ENCODE results near the gene SLC38A6. TPM values are rescaled to one million over a fixed set of nuclear protein-coding genes. Genes with fewer than 3 reads are reported as not detected.

SLC38A6 gene
- total RNA-seq, 2 experiments from 2014 or later, result 3.3 to 4.0 TPM

- no peak for DNase-seq
- H3K36me3 Mint-ChIP-seq, result peaks cover 21% of the 10 kb centered on the region
- H3K27ac Mint-ChIP-seq, result no peak overlapping the region
- no peaks in the 10 kb centered on the region for H3K9me3 Mint-ChIP-seq
- H3K4me3 Mint-ChIP-seq, result no peak overlapping the region
- H3K27me3 Mint-ChIP-seq, result no peaks in the 10 kb centered on the region
- H3K4me1 Mint-ChIP-seq, result peaks cover 11% of the 10 kb centered on the region
These were observed 12.4 kb upstream of the SLC38A6 start for GRCh38 chr14:60968671-60969070.

GRCh38 chr14:60970146-60970545 lies 10.9 kb upstream of the SLC38A6 start:
- peaks cover 26% of the 10 kb centered on the region for H3K36me3 Mint-ChIP-seq
- H3K27me3 Mint-ChIP-seq, result no peaks in the 10 kb centered on the region
- no peak for DNase-seq
- H3K4me1 Mint-ChIP-seq, result peaks cover 6% of the 10 kb centered on the region
- no peaks in the 10 kb centered on the region for H3K9me3 Mint-ChIP-seq
- no peak overlapping the region for H3K27ac Mint-ChIP-seq
- no peak overlapping the region for H3K4me3 Mint-ChIP-seq

GRCh38 chr14:60971271-60971670 lies 9.8 kb upstream of the SLC38A6 start:
- Mint-ChIP-seq H3K9me3 (no peaks in the 10 kb centered on the region), H3K4me1 (peaks cover 5% of the 10 kb centered on the region), H3K27ac (no peak overlapping the region), H3K4me3 (no peak overlapping the region), H3K27me3 (no peaks in the 10 kb centered on the region), H3K36me3 (peaks cover 29% of the 10 kb centered on the region)
- DNase-seq, result no peak

GRCh38 chr14:60972295-60972694 lies 8.8 kb upstream of the SLC38A6 start:
- Mint-ChIP-seq H3K36me3 (peaks cover 39% of the 10 kb centered on the region), H3K4me1 (peaks cover 8% of the 10 kb centered on the region), H3K27ac (no peak overlapping the region), H3K9me3 (no peaks in the 10 kb centered on the region), H3K4me3 (no peak overlapping the region), H3K27me3 (no peaks in the 10 kb centered on the region)
- no peak for DNase-seq

GRCh38 chr14:60973070-60973469 lies 8.0 kb upstream of the SLC38A6 start:
- Mint-ChIP-seq H3K9me3 (no peaks in the 10 kb centered on the region), H3K4me3 (no peak overlapping the region), H3K27ac (no peak overlapping the region), H3K36me3 (peaks cover 45% of the 10 kb centered on the region), H3K4me1 (peaks cover 8% of the 10 kb centered on the region), H3K27me3 (no peaks in the 10 kb centered on the region)
- DNase-seq, result no peak

- Mint-ChIP-seq H3K27me3 (no peaks in the 10 kb centered on the region), H3K4me3 (no peak overlapping the region), H3K4me1 (peaks cover 17% of the 10 kb centered on the region), H3K36me3 (peaks cover 50% of the 10 kb centered on the region), H3K27ac (no peak overlapping the region), H3K9me3 (no peaks in the 10 kb centered on the region)
- DNase-seq, result no peak
These were observed 6.9 kb upstream of the SLC38A6 start for GRCh38 chr14:60974090-60974651.

- Mint-ChIP-seq H3K27ac (no peak overlapping the region), H3K4me3 (no peak overlapping the region), H3K27me3 (no peaks in the 10 kb centered on the region), H3K4me1 (peaks cover 26% of the 10 kb centered on the region), H3K36me3 (peaks cover 55% of the 10 kb centered on the region), H3K9me3 (no peaks in the 10 kb centered on the region)
- no peak for DNase-seq
These were observed 5.5 kb upstream of the SLC38A6 start for GRCh38 chr14:60975551-60975950.

- DNase-seq, result no peak
- Mint-ChIP-seq H3K36me3 (peaks cover 41% of the 10 kb centered on the region), H3K27ac (no peak overlapping the region), H3K4me3 (peak overlapping the region; percentile 36), H3K27me3 (no peaks in the 10 kb centered on the region), H3K4me1 (peaks cover 27% of the 10 kb centered on the region), H3K9me3 (no peaks in the 10 kb centered on the region)
These were observed 3.2 kb upstream of the SLC38A6 start for GRCh38 chr14:60977847-60978246.

- no peak overlapping the region for H3K27ac Mint-ChIP-seq
- H3K36me3 Mint-ChIP-seq, result peaks cover 23% of the 10 kb centered on the region
- H3K27me3 Mint-ChIP-seq, result no peaks in the 10 kb centered on the region
- no peak for DNase-seq
- H3K4me3 Mint-ChIP-seq, result no peak overlapping the region
- H3K4me1 Mint-ChIP-seq, result peaks cover 24% of the 10 kb centered on the region
- no peaks in the 10 kb centered on the region for H3K9me3 Mint-ChIP-seq
These were observed 799 bp downstream of the SLC38A6 start for GRCh38 chr14:60981633-60982455.

- Mint-ChIP-seq H3K27ac (no peak overlapping the region), H3K36me3 (peaks cover 8% of the 10 kb centered on the region), H3K27me3 (no peaks in the 10 kb centered on the region), H3K4me1 (peaks cover 14% of the 10 kb centered on the region), H3K9me3 (no peaks in the 10 kb centered on the region), H3K4me3 (no peak overlapping the region)
- DNase-seq, result no peak
These were observed 3.2 kb downstream of the SLC38A6 start for GRCh38 chr14:60984196-60984595.

GRCh38 chr14:60986500-60986899 lies 5.5 kb downstream of the SLC38A6 start:
- Mint-ChIP-seq H3K4me3 (no peak overlapping the region), H3K9me3 (no peaks in the 10 kb centered on the region), H3K36me3 (peaks cover 4% of the 10 kb centered on the region), H3K4me1 (peaks cover 5% of the 10 kb centered on the region), H3K27me3 (no peaks in the 10 kb centered on the region), H3K27ac (no peak overlapping the region)
- DNase-seq, result no peak

GRCh38 chr14:60989599-60989998 lies 8.6 kb downstream of the SLC38A6 start:
- Mint-ChIP-seq H3K4me3 (no peak overlapping the region), H3K4me1 (peaks cover 2% of the 10 kb centered on the region), H3K27me3 (no peaks in the 10 kb centered on the region), H3K27ac (no peak overlapping the region), H3K36me3 (peaks cover 7% of the 10 kb centered on the region), H3K9me3 (no peaks in the 10 kb centered on the region)
- DNase-seq, result no peak

- Mint-ChIP-seq H3K27me3 (no peaks in the 10 kb centered on the region), H3K36me3 (peaks cover 10% of the 10 kb centered on the region), H3K4me3 (no peak overlapping the region), H3K4me1 (no peaks in the 10 kb centered on the region), H3K9me3 (no peaks in the 10 kb centered on the region), H3K27ac (no peak overlapping the region)
- DNase-seq, result no peak
These were observed 17.6 kb downstream of the SLC38A6 start for GRCh38 chr14:60998617-60999016.

- Mint-ChIP-seq H3K36me3 (peaks cover 14% of the 10 kb centered on the region), H3K27me3 (no peaks in the 10 kb centered on the region), H3K27ac (no peak overlapping the region), H3K4me1 (no peaks in the 10 kb centered on the region), H3K9me3 (peaks cover 3% of the 10 kb centered on the region), H3K4me3 (no peak overlapping the region)
- no peak for DNase-seq
These were observed 18.5 kb downstream of the SLC38A6 start for GRCh38 chr14:60999536-60999935.

GRCh38 chr14:61003571-61003970 lies 22.5 kb downstream of the SLC38A6 start:
- no peak for DNase-seq
- peaks cover 3% of the 10 kb centered on the region for H3K9me3 Mint-ChIP-seq
- H3K27me3 Mint-ChIP-seq, result no peaks in the 10 kb centered on the region
- no peaks in the 10 kb centered on the region for H3K4me1 Mint-ChIP-seq
- H3K27ac Mint-ChIP-seq, result no peak overlapping the region
- no peak overlapping the region for H3K4me3 Mint-ChIP-seq
- H3K36me3 Mint-ChIP-seq, result peaks cover 9% of the 10 kb centered on the region

- Mint-ChIP-seq H3K36me3 (no peaks in the 10 kb centered on the region), H3K9me3 (no peaks in the 10 kb centered on the region), H3K4me3 (no peak overlapping the region), H3K4me1 (no peaks in the 10 kb centered on the region), H3K27ac (no peak overlapping the region), H3K27me3 (no peaks in the 10 kb centered on the region)
- DNase-seq, result no peak
These were observed 38.5 kb downstream of the SLC38A6 start for GRCh38 chr14:61019537-61019936.

Measured in activated naive CD8-positive, alpha-beta T cell treated with anti-CD3 and anti-CD28 coated beads for 36 hours (primary cell).